ENCODE results near the gene POF1B.
A peak's percentile ranks its signal among the peaks of the same experiment; 100 is the strongest.
"Not testable (repeated sequence)": the region's sequence is repeated elsewhere in the genome, so short reads cannot be mapped to it uniquely, and the experiment has no call there.

The POF1B gene, protein sequence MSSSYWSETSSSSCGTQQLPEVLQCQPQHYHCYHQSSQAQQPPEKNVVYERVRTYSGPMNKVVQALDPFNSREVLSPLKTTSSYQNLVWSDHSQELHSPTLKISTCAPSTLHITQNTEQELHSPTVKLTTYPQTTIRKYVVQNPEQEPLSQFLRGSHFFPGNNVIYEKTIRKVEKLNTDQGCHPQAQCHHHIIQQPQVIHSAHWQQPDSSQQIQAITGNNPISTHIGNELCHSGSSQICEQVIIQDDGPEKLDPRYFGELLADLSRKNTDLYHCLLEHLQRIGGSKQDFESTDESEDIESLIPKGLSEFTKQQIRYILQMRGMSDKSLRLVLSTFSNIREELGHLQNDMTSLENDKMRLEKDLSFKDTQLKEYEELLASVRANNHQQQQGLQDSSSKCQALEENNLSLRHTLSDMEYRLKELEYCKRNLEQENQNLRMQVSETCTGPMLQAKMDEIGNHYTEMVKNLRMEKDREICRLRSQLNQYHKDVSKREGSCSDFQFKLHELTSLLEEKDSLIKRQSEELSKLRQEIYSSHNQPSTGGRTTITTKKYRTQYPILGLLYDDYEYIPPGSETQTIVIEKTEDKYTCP

DNA sequence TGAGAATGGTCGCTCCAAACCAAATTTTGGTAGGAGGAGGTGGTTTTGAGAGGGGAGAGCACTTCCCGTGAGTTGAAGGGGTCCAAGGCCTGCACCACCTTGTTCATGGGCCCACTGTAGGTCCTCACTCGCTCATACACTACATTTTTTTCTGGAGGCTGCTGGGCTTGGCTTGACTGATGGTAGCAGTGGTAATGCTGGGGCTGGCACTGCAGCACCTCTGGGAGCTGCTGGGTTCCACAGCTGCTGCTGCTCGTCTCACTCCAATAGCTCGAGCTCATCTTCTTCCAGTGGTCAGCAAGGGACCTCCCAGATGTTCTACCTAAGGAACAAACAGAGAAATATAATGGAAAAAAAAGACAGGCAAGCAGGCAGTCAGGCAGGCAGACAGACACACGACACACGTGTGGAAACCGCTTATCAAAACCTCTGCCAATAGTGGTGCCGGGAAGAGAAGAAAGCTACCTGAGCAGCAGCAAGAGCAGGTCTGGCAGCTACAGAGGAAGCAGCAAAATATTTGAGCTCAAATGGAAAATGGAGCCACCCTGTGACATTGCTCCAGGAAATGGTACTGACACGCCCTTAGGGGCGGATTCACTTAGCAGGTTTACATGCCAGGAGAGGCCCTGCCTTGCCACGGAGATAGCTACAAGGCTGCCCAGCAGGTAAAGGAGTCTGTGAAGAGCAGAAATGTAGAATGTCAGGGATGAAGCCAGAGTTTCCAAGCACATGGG is at the start of gene POF1B:
TSS of gene POF1B (minus strand) at position 492 of the 734 bp plus-strand sequence. CDS start at position 281, 211 bp downstream.
- no peak for DNase-seq

DNA sequence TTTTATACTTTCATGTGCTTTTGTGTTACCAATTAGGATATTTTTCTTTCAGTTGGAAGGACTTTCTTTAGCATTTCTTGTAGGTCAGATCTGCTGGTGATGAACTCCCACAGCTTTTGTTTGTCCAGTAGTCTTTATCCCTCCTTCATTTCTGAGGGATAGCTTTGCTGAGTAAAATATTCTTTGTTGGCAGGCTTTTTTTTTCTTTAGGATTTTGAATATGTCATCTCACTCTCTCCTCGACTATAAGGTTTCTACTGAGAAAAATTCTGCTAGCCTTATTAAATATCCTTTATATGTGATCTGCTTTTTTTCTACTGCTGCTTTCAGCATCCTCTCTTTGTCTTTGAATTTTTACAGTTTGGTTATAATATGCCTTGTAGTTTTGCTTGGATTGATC is 49.6 kb upstream of the POF1B start:
- no peak for DNase-seq

DNA sequence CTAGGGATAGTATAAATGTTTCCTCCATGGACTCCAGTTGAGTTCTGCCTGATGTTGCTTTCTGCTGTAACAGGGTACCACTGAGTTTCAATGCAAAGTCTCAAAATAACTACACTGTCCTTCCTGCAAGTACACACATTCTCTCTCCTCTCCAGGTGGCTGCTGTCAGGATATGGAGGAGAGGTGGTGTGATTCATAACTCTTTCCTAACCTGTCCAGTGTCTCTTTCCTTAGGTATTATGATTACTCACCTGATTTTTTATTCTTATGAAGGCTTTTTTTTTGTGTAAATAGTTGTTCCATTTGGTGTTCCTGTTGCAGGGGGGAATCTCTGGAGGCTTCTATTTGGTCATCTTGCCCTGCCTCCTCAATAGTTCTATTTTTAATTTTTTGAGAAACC is 39.8 kb upstream of the POF1B start:
- no peak for DNase-seq

DNA sequence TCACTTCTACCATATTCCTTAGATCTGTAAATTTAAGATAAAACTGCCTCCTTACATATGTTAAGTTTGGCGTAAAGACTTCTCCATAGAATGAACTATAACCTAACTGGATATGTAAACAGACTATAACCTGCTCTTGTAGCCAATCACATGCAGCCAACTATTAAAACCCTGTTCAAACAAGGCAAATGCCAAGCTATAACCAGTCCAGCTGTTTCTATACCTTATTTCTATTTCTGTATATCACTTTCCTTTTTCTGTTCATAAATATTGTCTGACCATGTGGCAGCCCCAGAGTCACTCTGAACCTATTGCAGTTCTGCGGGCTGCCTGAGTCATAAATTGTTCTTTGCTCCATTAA is 12.4 kb upstream of the POF1B start:
- no peak for DNase-seq

DNA sequence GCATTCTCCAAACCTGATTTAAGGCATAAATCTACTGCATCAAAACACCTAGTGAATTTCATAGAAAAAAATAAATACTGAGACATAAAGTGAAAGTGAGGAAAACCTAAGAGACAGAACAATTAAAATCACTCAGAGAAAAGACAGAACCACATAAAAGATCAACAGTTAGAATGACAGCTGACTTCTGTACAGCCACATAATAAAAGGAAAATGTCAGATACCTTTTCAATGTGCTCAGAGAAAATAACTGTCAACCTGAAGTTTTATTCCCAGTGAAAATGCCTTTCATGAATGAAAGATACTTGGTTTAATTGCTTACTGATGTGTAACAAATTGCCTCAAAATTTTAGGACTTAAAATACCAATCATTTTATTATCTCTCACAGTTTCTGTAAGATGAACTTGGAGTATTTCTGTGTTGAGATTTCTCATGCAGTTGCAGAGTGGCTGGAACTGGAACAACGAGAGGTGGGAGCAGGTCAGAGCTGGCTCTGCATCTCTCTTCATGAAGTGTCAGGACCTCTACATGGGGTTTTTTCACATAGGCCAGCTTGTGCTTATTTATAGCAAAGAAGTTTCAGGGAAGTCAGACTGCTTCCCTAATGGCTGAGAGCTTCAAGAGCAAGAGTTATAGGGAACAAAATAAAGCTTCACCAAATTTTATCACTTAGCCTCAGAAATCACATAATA is 11.9 kb upstream of the POF1B start:
- DNase-seq = no peak

DNA sequence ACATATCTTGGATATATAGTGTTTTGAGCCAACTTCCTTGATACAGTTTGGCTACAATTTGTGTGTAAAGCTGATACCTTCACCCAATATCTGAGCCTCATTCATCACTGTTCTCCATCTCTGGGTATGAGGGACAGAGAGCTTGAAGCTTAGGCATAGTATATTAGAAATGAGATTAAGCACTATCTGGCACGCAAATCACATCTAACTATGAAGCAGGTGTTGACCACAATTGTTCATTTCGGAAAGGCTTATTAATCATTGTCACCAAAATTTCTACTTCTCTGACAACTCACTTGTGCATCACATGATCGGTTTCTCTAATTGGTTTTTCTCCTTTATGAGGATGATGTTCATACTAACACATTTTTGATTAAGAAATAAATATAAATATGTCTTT is 2.1 kb upstream of the POF1B start:
- DNase-seq = no peak

DNA sequence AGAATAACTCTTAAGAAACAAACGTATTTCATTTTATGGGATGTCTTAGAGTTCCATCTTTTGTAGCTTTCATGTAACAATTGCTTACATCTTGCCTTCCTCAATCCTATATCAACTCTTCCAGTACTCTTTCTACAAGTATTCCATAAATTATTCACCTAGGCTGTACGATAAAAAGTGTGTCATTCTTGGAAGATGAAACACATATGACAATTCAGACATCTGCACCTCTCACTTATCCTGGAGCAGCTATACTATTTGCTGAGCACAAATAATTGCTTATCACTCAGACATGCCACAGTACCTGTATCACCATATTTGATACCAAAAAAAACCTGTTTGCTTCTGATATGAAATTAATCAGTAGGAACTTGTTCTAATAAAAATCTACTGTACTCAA is 1.0 kb downstream of the POF1B start:
- no peak for DNase-seq

DNA sequence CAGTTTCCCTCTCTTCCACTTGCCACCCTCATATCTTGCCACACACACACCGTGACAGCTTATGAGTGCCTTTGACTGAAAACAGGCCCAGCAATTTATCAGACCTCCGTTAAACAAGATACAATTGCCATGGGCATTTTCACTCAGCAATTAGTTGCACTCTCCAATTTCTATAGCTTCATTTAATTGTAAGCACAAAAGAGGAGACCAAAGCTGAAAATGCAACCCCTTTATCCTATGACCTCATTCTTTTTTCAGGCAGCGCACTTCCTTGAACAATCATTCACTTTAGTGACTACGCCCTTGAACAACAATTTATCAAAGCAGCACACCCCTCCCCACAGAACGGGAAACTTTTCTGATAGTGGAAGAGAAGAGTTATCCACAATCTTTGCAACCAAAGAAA is 4.1 kb downstream of the POF1B start:
- DNase-seq = no peak

DNA sequence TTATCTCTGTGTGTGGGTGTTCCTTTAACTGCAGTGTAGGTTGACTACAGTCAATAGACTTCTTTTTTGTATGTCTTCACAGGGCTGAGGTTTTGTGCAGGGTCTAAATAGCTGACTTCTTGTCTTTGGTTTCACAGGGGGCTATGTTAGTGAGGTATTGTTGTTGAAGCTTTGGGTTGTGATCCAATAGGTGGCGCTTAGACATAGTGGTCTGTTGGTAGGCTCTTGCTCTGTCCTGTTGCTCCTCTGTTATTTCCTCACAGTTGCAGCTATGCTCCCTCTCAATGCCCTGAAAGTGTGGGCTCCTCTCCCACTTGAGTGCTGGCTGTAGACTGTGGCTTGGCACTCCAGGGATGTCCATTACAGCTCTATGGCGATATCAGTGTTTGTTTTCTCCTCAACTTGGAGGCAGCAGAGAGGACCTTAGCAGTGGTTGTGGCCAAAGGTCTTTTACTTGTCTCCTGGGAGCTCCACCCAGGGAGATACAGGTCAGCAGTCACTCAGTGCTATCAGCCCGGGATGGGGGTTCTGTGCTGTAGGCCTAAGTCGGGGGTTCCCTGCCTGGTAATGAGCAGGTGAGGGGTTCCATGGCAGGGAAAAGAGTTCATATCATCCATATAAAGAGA is 14.0 kb downstream of the POF1B start:
- no peak for DNase-seq

DNA sequence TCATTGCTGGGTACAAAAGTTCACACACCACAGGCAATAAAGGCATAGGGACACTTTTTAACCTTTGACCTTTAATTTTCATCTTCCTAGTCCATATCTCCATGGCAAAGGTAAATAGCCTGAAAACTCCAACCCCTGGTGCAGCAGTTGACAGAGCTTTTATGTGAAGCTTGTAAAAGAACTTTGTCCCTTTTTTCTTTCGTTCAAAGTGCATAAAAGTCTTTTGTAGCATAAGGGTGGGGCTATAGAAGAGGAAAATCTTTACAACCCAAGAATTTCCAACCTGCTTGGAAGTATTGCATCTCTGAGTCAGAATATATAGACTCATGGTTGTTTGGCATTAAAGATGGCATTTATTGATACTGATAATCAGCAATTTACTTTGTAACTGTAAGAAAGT is 20.4 kb downstream of the POF1B start:
- no peak for DNase-seq

DNA sequence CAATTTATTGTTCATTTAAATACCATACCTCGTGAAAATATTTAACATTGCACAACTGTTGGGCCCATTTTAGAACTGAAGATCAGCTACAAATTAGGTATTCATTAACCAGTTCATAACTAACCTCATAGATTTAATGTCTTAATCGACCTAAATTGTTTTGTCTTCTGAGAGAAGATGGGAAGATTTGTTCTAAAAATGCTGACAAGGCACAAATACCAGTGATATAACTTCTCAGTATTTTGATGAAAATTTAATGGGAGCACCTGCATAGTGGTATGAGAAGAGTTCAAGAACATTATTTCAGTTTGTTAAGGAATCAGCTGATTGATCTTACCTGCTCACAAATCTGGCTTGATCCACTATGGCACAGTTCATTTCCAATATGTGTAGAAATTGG is 33.9 kb downstream of the POF1B start:
- no peak for DNase-seq

DNA sequence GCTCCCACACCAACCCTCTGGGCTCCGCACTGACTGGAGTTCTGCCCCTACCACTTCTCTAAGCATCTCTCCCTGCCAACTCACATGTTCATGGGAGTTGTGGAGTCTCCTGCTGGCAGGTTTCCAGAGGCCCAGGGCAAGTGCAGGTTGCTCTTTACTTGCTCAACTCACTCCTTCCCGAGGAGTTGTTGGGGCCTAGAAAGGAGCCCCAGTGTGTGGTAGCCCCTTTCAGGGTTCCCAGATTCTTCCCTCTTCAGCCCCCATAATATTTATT is 52.5 kb downstream of the POF1B start:
- no peak for DNase-seq

DNA sequence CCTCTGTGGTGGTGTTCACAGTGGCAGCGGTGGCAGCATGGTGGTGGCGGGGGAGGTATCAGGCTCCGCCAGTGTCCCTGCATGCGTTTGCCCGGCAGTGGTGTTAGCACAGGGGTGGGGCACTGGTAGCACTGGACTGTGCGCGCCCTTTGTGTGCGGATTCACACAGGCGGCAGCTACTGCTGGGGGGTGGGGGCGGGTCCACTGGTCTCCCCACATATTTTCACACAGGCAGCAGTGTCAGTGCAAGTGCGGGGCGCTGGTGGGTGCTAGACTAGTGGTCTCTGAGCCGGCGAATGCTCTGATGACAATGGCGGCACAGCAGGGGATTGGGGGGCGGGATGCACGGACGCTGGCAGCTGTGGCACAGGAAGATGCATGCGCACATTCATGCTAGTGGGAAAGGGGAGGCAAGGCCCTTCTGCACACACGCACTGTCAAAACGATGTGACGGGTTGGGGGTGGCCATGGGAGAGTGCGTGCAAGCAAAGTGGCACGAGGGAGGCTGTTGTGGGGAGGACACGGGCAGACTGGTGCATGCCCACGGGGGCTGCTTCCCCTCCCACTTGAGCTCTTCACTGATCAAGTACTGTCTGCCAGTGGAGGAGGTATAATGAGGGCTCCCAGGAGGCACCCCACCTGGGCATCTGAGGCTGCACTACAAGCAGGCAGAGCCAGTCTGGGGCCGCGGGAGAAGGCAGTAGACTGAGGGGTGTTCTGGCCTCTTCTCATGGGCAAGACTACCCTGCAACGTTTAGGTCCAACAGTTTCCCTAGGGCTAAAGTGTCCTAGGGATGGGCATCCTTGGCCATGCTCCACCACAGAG is 53.0 kb downstream of the POF1B start:
- no peak for DNase-seq

DNA sequence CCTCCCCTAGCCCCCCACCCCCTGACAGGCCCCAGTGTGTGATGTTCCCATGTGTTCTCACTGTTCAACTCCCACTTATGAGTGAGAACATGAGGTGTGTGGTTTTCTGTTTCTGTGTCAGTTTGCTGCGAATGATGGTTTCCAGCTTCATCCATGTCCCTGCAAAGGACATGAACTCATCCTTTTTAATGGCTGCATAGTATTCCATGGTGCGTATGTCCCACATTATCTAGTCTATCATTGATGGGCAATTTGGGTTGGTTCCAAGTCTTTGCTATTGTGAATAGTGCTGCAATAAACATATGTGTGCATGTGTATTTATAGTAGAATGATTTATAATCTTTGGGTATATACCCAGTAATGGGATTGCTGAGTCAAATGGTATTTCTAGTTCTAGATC is 68.1 kb downstream of the POF1B start:
- not testable (repeated sequence) for DNase-seq

DNA sequence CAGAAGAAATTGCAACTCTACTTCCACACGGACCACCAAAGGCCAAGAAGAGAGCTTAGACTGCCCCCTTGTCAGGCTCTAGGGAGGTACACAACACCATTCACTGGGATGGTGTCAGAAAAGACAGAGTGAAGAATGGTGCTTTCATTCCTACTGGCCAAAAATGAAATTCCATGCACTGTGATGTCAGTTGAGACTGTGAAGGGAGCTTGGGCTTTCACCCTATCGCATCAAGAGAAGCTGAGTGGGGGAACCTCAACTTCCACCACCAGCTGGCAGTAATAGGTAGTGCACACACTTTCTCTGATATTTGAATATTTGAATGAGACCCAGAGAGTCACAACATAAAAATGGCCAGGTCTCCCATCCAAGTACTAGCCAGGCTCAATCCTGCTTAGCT is 69.7 kb downstream of the POF1B start:
- DNase-seq = no peak

DNA sequence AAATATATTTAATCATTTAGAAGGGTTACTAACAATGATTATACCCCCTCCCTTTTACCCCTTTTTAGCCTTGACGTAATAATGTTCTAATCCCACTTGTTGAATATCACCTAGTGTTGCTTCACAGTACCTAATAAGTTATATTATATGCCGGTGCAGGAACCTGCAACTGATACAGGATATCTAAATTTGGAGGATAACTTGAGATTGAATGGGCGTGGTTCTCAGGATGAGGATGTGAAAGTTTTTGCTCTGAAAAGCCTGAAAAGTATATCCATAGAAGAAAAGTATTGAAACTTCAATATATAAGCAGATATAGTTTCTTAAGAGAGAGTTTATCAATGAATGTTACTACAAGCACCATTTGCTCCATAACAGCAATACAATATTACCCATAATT is 75.9 kb downstream of the POF1B start:
- DNase-seq = no peak

DNA sequence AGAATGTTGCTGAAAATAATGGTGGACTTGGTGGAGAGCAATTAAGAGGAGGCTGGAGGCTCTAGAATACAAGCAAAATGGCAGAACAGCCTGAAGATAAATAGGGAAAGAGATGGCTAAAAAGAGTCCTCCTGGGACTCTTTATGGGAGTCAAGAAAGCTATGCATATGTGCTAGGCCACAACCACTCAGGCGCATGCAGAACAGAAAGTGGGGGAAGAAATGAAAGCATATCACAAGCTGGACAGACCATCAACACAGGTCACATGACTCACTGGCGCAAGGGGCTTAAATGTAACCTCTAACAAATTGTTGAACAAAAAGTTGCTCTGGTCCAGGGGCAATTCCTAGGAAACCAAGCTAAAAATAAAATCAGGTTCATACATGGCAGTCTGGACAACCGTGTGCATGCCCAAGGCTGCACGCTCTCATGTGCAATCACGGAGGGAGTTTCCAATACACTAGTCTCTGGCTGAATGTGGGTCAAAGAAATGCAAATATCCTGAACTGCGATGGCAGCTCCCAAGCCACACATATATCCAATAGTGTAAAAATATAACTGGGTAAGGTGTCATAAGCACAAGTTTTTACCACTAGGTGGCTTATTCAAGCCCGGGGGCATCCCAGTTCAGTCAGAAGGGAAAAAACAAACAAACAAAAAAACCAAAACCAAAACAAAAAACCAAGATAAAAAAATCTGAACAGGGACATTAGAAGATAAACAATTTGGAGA is 90.3 kb downstream of the POF1B start:
- no peak for DNase-seq

DNA sequence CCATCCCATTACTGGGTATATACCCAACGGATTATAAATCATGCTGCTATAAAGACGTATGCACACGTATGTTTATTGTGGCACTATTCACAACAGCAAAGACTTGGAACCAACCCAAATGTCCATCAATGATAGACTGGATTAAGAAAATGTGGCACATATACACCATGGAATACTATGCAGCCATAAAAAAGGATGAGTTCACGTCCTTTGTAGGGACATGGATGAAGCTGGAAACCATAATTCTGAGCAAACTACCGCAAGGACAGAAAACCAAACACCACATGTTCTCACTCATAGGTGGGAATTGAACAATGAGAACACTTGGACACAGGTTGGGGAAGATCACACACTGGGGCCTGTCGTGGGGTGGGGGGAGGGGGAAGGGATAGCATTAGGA is 94.2 kb downstream of the POF1B start:
- DNase-seq = not testable (repeated sequence)

DNA sequence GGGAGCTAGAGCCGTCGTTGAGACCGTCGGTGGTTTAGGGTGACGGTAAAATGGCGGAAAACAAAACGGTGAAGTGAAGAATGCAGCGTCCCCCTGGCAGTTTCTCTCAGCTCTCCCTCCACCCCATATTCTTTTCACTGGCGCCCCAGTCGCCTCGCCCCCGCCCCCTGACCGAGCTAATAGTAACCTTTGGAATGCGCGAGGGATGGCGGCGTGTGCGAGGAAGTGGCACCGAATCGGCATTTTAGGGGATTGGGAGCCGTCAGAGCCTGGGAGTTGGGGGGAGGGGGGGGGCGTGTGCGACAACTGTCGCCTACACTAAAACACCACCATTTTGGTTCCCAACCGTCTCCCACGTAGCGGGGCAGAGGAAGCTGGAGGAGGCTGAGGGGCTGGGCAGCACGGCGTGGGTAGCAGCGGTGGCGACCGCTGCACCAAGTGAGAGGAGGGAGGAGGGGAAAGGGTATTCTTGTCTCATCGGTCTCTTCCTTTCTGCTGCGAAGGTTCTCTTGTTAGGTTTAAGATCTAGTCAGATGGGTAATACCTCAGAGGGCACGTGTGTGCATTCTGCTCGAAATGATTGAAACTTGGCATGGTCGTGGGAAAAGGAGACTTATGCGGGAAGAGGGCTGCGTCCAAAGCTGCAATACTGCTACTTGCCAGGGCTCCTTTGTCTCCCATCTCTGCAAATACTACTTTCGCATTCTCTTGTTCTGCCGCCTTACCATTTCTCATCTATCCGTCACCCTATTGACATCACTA is 134.8 kb downstream of the POF1B start:
- no peak for DNase-seq

DNA sequence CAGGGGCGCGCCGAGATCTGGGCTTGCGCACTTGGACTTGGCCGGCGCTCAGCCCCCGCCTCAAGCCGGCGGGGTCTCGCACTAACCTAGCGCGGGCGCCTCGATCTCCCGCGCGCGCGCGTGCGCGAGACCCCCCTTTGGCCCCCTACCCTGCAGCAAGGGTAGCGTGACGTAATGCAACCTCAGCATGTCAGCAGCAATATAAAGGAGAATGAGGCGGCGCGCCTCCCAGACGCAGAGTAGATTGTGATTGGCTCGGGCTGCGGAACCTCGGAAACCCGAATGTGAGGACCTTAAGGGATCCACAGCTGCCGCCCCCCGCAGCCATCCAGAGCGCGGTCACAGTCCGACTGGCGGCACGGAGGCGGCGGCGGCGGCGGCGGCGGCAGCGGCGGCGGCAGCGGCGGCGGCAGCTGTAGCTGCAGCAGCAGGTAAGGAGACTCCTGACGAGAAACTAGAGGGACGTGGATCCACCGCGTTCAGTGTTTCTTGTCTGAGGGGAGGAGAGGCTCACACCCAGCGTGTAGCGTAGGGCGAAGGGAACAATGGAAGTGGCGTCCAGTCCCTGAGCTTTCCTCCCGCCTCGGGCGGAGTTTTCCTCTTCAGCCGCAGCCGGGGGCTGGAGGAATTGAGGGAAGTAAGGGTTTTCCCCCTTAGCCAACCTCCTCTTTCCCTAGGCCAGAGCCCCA is 135.6 kb downstream of the POF1B start, which contains the start of the genes SATL1 and ZNF711:
TSS of gene SATL1 (minus strand) at position 19 of the 689 bp plus-strand sequence. CDS start 134,811 bp downstream, outside the sequence.
TSS of gene ZNF711 (plus strand) at position 231 of the 689 bp plus-strand sequence. CDS start 3,582 bp downstream, outside the sequence.
- peak; percentile 51 for DNase-seq
